Panc1 (cell line): Measurements from ENCODE around the gene YES1. TPM values are rescaled to one million over a fixed set of nuclear protein-coding genes. Genes with fewer than 3 reads are reported as not detected.

ENCODE experiments used
- ATAC-seq: fragments of 200-7000 bp; cut with Tn5 transposase; 2 replicates; pipeline ENCODE4 v1.9.1; 2020; ENCODE audit warnings: mild to moderate bottlenecking, moderate library complexity
- BruUV-seq: library from RNA; stranded (reverse); fragments of 400-500 nt; replicated peaks from 2 replicates; lab custom pipeline; 2021; lab: Mats Ljungman, UMichigan
- CTCF ChIA-PET: fragments of 300-600 bp; sonication (Branson Sonifier 250); formaldehyde crosslinking; loops from one replicate; lab custom pipeline; 2022; ENCODE audit warnings: antibody characterized with exemption; lab: Charles Lee
- POLR2A ChIA-PET: fragments of 300-600 bp; sonication (Branson Sonifier 250); formaldehyde crosslinking; loops from one replicate; lab custom pipeline; 2022; ENCODE audit warnings: antibody characterized with exemption; lab: Charles Lee
- DNase-seq: peaks from one replicate; pipeline ENCODE4 v3.0.0-alpha.2; 2010; ENCODE audit warnings: low read depth, low spot score
- H3K27ac ChIP-seq: 2 replicates; pipeline ENCODE4 v1.5.1; 2011; ENCODE audit warnings: mild to moderate bottlenecking, low read length, inconsistent platforms
- H3K27me3 ChIP-seq: fragments of 200-500 bp; sonication (Bioruptor generic); 2 replicates; pipeline ENCODE4 v1.6.0; 2014; ENCODE audit warnings: low read length, inconsistent platforms; ENCODE audit not compliant: control insufficient read depth, insufficient read depth
- H3K36me3 ChIP-seq: fragments of 200-500 bp; sonication (Bioruptor generic); 2 replicates; pipeline ENCODE4 v1.5.1; 2014; ENCODE audit warnings: inconsistent platforms, mild to moderate bottlenecking, low read length, moderate library complexity; ENCODE audit not compliant: control insufficient read depth, insufficient read depth
- H3K4me1 ChIP-seq: 2 replicates; pipeline ENCODE4 v1.5.1; 2011; ENCODE audit warnings: inconsistent platforms, mild to moderate bottlenecking, low read length, moderate library complexity; ENCODE audit not compliant: control insufficient read depth, insufficient read depth
- H3K4me3 ChIP-seq, 2 experiments: 2 replicates each; pipeline ENCODE4 v1.5.1; 2011 to 2012; ENCODE audit warnings: low read depth in 2 of 2, low read length in 2 of 2, mild to moderate bottlenecking in 2 of 2, inconsistent platforms in 1 of 2, moderate library complexity in 1 of 2
- H3K9me3 ChIP-seq: fragments of 200-500 bp; sonication (Bioruptor generic); 2 replicates; pipeline ENCODE4 v1.5.1; 2014; ENCODE audit warnings: low read depth, mild to moderate bottlenecking, inconsistent platforms, low read length, moderate library complexity; ENCODE audit not compliant: control insufficient read depth, insufficient read depth
- POLR2AphosphoS5 ChIP-seq: IDR thresholded peaks from 2 replicates; pipeline ENCODE4 v1.6.1; 2012; ENCODE audit warnings: mild to moderate bottlenecking, low read depth, low read length, moderate library complexity
- SIN3A ChIP-seq: IDR thresholded peaks from 2 replicates; pipeline ENCODE4 v1.6.1; 2012; ENCODE audit warnings: low read depth, mild to moderate bottlenecking, low read length, moderate library complexity, borderline replicate concordance; ENCODE audit not compliant: insufficient read depth
- TCF7L2 ChIP-seq: IDR thresholded peaks from 2 replicates; pipeline ENCODE4 v1.6.1; 2011; ENCODE audit warnings: mild to moderate bottlenecking, low read depth, low read length, inconsistent platforms
- in situ Hi-C: cut with HindIII; loops from 2 replicates; pipeline ENCODE4 v1.10.0; 2016; ENCODE audit warnings: low sequenced_read_pairs, low pct_unique_long_range_greater_than_20kb
- intact Hi-C: fragments of 100-400 bp; cut with micrococcal nuclease; formaldehyde crosslinking; loops from one replicate; pipeline ENCODE4 v1.10.0; 2022; ENCODE audit not compliant: unreplicated experiment
- total RNA-seq: library from RNA; stranded (reverse); gene quantifications from one replicate; pipeline ENCODE4 v1.2.1, GENCODE V29; 2021; ENCODE audit not compliant: unreplicated experiment
- TF ChIP-seq, protein P1 (sequence below), 2 experiments: IDR thresholded peaks; 2 replicates each; pipeline ENCODE4 v1.6.1; 2011 to 2012; ENCODE audit warnings: low read depth in 2 of 2, control low read depth in 1 of 2, low read length in 1 of 2, mild to moderate bottlenecking in 1 of 2, moderate library complexity in 1 of 2; ENCODE audit not compliant: insufficient read depth in 1 of 2
- TF ChIP-seq, protein P2 (sequence below): fragments of 450-650 bp; IDR thresholded peaks from 2 replicates; pipeline ENCODE4 v1.5.1; 2017; ENCODE audit warnings: mild to moderate bottlenecking

YES1 gene
- total RNA-seq, 1 experiment from 2014 or later, result 91.6 TPM

DNA sequence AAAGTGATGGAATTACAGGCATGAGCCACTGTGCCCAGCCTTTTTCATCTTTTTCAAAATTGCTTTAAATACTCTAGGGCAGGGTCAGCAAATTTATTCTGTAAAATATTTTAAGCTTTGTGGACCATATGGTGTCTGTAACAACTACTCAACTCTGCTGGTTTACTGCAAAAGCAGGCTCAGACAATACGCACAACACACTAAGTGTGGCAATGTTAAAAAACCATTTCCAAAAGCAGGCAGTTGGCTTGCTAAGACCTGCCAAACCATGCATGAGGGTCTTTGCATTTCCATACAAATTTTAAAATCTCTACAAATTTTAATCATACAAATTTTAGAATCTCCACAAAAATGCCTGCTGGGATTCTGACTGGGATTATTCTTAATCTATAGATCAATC is 44.1 kb downstream of the YES1 start:
- DNase-seq, result no peak
- intact Hi-C loops, result loop anchor here (5.0 kb wide), 1 partner anchor 34 kb away; no protein-coding TSS in a partner anchor
- H3K4me3 ChIP-seq, result no peak overlapping the region
- no peak overlapping the region for H3K27ac ChIP-seq
- CTCF ChIA-PET, result no interaction called here
- H3K4me1 ChIP-seq, result 0 out of 2 replicates have a peak, but pooled peaks cover 6% of the 10 kb centered on the region
- in situ Hi-C loops, result no loop called here
- ATAC-seq, result no peak
- POLR2A ChIA-PET, result interaction anchor here (0.5 kb wide), 1 partner anchor 56 kb away, joined by 6 read pairs; no protein-coding TSS in a partner anchor
- H3K36me3 ChIP-seq, result no peaks in the 10 kb centered on the region
- no peaks in the 10 kb centered on the region for H3K9me3 ChIP-seq
- H3K27me3 ChIP-seq, result no peaks in the 10 kb centered on the region
- no peak for TF ChIP-seq TCF7L2
- no peak for TF ChIP-seq SIN3A
- TF ChIP-seq, protein P1, sequence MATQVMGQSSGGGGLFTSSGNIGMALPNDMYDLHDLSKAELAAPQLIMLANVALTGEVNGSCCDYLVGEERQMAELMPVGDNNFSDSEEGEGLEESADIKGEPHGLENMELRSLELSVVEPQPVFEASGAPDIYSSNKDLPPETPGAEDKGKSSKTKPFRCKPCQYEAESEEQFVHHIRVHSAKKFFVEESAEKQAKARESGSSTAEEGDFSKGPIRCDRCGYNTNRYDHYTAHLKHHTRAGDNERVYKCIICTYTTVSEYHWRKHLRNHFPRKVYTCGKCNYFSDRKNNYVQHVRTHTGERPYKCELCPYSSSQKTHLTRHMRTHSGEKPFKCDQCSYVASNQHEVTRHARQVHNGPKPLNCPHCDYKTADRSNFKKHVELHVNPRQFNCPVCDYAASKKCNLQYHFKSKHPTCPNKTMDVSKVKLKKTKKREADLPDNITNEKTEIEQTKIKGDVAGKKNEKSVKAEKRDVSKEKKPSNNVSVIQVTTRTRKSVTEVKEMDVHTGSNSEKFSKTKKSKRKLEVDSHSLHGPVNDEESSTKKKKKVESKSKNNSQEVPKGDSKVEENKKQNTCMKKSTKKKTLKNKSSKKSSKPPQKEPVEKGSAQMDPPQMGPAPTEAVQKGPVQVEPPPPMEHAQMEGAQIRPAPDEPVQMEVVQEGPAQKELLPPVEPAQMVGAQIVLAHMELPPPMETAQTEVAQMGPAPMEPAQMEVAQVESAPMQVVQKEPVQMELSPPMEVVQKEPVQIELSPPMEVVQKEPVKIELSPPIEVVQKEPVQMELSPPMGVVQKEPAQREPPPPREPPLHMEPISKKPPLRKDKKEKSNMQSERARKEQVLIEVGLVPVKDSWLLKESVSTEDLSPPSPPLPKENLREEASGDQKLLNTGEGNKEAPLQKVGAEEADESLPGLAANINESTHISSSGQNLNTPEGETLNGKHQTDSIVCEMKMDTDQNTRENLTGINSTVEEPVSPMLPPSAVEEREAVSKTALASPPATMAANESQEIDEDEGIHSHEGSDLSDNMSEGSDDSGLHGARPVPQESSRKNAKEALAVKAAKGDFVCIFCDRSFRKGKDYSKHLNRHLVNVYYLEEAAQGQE (IDR thresholded peaks at IDR 0.05; ENCODE audit: insufficient read depth in 1 of 2, low read depth in 2 of 2, low read length in 1 of 2), result no peak
- TF ChIP-seq POLR2AphosphoS5, result no peak
- TF ChIP-seq, protein P2, sequence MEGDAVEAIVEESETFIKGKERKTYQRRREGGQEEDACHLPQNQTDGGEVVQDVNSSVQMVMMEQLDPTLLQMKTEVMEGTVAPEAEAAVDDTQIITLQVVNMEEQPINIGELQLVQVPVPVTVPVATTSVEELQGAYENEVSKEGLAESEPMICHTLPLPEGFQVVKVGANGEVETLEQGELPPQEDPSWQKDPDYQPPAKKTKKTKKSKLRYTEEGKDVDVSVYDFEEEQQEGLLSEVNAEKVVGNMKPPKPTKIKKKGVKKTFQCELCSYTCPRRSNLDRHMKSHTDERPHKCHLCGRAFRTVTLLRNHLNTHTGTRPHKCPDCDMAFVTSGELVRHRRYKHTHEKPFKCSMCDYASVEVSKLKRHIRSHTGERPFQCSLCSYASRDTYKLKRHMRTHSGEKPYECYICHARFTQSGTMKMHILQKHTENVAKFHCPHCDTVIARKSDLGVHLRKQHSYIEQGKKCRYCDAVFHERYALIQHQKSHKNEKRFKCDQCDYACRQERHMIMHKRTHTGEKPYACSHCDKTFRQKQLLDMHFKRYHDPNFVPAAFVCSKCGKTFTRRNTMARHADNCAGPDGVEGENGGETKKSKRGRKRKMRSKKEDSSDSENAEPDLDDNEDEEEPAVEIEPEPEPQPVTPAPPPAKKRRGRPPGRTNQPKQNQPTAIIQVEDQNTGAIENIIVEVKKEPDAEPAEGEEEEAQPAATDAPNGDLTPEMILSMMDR, result no peak
- no TSS peak for BruUV-seq

DNA sequence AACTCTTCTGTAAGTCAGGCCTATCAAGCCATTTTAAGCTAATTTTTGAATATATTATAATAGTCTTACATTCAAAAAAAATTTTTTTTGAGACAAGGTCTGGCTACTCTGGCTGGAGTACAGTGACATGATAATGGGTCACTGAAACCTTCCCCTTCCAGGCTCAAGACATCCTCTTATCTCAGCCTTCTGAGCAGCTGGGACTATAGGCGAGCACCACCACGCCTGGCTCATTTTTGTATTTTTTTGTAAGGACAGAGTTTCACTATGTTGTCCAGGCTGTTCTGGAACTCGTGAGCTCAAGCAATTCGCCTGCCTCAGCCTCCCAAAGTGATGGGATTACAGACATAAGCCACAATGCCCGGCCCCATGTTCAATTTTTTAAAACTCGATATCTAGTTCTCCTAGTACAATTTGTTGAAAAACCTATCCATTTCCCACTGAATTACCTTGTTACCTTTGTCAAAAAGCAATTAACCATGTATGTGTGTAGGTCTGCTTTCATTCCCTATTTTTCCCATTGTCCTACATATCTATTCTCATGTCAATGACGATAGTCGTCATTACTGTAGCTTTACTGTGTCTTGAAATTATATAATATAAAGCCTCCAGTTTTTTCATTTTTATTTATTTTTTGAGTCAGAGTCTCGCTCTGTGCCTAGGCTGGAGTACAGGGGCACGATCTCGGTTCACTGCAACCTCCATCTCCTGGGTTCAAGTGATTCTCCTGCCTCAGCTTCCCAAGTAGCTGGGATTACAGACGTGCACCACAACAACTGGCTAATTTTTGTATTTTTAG is 44.8 kb downstream of the YES1 start:
- ChIA-PET POLR2A (no interaction called here), CTCF (no interaction called here)
- Histone ChIP-seq H3K4me1 (0 out of 2 replicates have a peak, but pooled peaks cover 6% of the 10 kb centered on the region), H3K9me3 (no peaks in the 10 kb centered on the region), H3K4me3 (no peak overlapping the region), H3K27me3 (no peaks in the 10 kb centered on the region), H3K36me3 (no peaks in the 10 kb centered on the region), H3K27ac (no peak overlapping the region)
- TF ChIP-seq, protein P1 (IDR thresholded peaks at IDR 0.05; ENCODE audit: insufficient read depth in 1 of 2, low read depth in 2 of 2, low read length in 1 of 2), result no peak
- no peak for TF ChIP-seq TCF7L2
- TF ChIP-seq, protein P2, result no peak
- no peak for TF ChIP-seq POLR2AphosphoS5
- ATAC-seq (no peak), DNase-seq (no peak)
- intact Hi-C loops, result loop anchor here (5.0 kb wide), 1 partner anchor 35 kb away; no protein-coding TSS in a partner anchor
- no TSS peak for BruUV-seq
- in situ Hi-C loops, result no loop called here
